GM12864 (cell line): ENCODE data around the gene MCTP1.

Experiments
- DNase-seq: peaks from one replicate; pipeline ENCODE4 v3.0.0-alpha.2; 2011; ENCODE audit warnings: low read depth
- H3K4me3 ChIP-seq: 2 replicates; pipeline ENCODE4 v1.5.1; 2011; ENCODE audit warnings: mild to moderate bottlenecking, low read depth, low read length, control low read depth
- TF ChIP-seq, protein P1 (sequence below): IDR thresholded peaks from 2 replicates; pipeline ENCODE4 v1.5.1; 2011; ENCODE audit warnings: low read depth, mild to moderate bottlenecking, moderate library complexity, low read length, control low read depth, inconsistent platforms; ENCODE audit errors: missing control alignments

Gene MCTP1

DNA sequence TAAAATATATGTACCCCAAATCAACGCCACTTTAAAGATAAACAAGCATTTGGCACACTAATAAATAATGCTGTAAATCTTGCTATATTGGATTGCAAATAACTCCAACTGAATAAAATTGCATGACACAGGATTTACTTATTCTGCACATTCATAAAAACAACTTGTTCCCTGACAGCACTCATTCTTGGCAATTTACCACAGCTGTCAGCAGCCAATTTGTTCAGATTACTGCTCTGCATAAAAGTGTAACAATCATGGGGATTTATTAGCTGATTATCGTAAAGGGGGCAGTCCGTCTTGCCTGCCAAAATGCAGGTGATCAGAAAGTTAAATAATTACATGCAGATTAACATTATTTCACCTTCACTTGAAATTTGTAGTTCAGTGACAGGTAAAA is 381.2 kb downstream of the MCTP1 start:
- no peak for DNase-seq
- TF ChIP-seq, protein P1, sequence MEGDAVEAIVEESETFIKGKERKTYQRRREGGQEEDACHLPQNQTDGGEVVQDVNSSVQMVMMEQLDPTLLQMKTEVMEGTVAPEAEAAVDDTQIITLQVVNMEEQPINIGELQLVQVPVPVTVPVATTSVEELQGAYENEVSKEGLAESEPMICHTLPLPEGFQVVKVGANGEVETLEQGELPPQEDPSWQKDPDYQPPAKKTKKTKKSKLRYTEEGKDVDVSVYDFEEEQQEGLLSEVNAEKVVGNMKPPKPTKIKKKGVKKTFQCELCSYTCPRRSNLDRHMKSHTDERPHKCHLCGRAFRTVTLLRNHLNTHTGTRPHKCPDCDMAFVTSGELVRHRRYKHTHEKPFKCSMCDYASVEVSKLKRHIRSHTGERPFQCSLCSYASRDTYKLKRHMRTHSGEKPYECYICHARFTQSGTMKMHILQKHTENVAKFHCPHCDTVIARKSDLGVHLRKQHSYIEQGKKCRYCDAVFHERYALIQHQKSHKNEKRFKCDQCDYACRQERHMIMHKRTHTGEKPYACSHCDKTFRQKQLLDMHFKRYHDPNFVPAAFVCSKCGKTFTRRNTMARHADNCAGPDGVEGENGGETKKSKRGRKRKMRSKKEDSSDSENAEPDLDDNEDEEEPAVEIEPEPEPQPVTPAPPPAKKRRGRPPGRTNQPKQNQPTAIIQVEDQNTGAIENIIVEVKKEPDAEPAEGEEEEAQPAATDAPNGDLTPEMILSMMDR, result no peak
- H3K4me3 ChIP-seq, result no peak overlapping the region

DNA sequence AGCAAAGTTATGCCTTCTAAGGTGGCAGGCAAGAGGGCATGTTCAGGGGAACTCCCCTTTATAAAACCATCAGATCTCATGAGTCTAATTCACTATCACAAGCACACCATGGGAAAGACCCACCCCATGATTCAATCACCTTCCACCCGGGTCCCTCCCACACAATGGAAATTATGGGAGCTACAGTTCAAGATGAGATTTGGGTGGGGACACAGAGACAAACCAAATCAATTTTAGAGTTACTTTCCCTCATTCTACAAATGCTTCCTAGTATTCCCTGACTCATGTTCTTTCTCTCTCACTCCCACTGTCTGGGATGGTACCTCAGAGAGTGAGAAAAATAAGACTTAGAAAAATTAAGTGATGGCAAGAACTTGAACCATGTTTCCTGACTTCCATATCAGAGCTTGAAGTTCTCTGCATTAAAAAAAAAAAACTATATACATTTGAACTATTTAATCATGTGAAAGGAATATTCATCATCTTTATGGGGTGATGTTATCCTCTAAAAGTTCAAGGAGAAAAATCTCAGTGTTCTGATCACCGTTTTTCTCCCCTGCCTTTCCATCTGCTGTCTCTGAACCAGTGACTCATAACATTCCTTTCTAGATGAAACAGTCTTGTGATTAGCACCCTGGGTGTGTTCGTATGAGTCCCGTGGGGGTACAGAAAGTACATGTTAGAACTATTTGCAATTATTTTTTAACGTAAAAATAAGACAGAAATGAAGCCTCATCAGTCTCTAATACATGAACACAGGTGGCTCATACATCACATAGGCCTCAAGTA is 383.5 kb downstream of the MCTP1 start:
- TF ChIP-seq, protein P1, result no peak

DNA sequence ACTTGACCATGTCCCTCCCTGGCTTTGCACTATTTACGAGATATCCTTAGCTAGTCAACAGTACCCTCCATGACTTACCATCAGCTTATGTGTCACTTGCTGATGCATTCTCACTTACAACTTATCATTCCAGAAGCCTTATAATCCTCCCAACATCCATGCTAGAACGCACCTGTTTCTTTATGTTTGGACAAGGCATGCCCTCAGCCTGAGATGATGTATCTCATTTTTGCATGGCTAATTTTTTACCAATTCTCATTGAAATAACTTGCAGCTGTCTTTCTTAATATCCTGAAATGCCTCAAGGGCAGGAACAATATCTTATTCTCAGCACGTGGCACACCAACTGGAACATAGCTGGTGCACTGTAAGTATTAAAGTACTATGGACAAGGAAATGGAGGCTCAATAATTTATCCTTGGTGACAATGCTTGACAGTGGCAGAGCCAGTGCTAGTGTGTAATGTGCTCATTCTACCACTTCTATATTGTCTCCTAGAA is 384.8 kb downstream of the MCTP1 start:
- TF ChIP-seq, protein P1, result no peak
- no peak for DNase-seq
- no peak overlapping the region for H3K4me3 ChIP-seq

More for the DNA sequence above, 383.5 kb downstream of the MCTP1 start:
- peak; percentile 2 for DNase-seq
- H3K4me3 ChIP-seq, result no peak overlapping the region

DNA sequence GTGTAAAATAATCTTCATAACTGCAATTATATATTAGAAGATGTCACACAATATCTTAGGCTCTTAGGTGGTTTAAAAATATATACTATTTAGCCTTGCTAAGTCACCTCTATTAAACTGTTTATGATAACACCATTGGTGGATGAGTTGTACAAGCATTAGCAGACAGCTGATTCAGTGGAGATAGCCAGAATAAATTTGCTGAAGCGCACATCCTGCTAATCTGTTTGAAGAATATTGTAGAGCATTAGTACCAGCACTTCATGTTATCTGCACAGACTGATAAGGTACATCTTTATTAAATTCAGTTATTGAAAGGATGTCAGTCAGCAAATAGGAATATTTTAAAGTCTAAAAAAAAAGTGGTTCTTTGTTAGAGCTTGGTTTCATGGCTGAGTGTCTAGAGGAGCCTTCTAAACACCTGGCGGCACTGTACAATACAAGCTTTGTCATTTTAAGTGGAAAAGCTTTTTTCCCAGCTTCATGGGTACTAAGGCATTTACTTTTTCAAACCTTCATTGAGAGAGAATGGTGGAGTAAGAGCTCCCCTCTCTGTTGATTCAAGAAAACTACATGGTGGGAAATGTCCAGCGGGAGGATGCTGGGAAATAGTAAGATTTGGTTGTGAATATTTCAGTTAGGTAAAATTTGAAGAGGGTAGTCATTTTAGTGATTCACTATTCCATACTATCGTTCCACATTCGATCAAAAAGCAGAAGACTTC is 391.3 kb downstream of the MCTP1 start:
- H3K4me3 ChIP-seq, result no peak overlapping the region
- no peak for DNase-seq
- TF ChIP-seq, protein P1, result no peak

DNA sequence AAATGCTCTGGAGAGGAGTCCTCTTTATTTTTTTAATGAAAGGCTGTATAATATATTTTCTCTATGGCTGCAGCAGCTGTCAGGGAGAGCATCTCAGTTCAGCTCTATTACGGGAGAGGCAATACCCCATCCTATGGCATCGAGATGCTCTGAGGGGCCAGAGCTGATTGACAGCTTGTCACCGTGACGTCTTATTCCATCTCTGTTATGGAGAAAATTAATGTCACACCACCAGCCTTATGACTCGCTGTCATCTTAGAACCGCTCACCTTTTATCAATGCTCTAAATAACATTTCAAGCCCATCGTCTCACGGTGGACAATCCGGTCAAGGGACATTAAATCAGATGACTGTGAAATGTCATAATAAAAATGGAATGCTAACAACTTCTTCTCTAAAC is 392.9 kb downstream of the MCTP1 start:
- no peak for DNase-seq
- no peak overlapping the region for H3K4me3 ChIP-seq
- TF ChIP-seq, protein P1, result no peak

DNA sequence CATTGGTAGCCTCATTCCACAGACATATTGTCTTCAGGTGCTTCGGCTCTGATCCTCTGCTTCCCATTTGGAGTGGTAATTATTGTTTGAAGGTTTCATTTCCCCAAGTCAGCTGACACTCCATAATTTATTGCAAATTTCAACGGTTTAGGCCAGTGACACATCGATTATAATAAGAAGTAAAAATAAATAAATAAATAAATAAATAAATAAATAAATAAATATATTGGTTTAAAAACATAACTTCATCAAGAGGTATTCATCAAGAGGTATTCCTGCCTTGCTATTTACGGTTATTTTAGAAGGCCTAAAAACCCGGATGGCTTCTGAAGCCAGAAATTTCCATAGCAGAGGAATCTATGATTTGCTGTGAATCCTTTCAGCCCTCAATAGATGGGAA is 393.3 kb downstream of the MCTP1 start:
- TF ChIP-seq, protein P1, result no peak
- no peak overlapping the region for H3K4me3 ChIP-seq
- DNase-seq, result no peak
